Upper lobe of right lung (tissue), 1 donor: ENCODE data around the gene ARMC7. TPM values are rescaled to one million over a fixed set of nuclear protein-coding genes. Genes with fewer than 3 reads are reported as not detected.
"Not testable (repeated sequence)": the region's sequence is repeated elsewhere in the genome, so short reads cannot be mapped to it uniquely, and the experiment has no call there.

ENCODE experiments used
- ATAC-seq: fragments of 200-7000 bp; cut with Tn5 transposase; one replicate; pipeline ENCODE4 v1.9.1; 2020; ENCODE audit warnings: mild to moderate bottlenecking, moderate library complexity
- DNase-seq: peaks from one replicate; pipeline ENCODE4 v3.0.0-alpha.2; 2020
- H3K27ac ChIP-seq: fragments of 200-600 bp; one replicate; pipeline ENCODE4 v1.8.0; 2022
- H3K27me3 ChIP-seq: fragments of 200-600 bp; one replicate; pipeline ENCODE4 v1.8.0; 2022; ENCODE audit warnings: mild to moderate bottlenecking
- H3K36me3 ChIP-seq: fragments of 200-600 bp; one replicate; pipeline ENCODE4 v1.8.0; 2022
- H3K4me1 ChIP-seq: fragments of 200-600 bp; one replicate; pipeline ENCODE4 v1.8.0; 2022
- H3K4me3 ChIP-seq: fragments of 200-600 bp; one replicate; pipeline ENCODE4 v1.8.0; 2022; ENCODE audit warnings: mild to moderate bottlenecking
- H3K9me3 ChIP-seq: fragments of 200-600 bp; one replicate; pipeline ENCODE4 v1.8.0; 2022
- intact Hi-C: fragments of 100-400 bp; cut with DNase I; formaldehyde crosslinking; loops from one replicate; pipeline ENCODE4 v1.11.0; 2022
- total RNA-seq: library from RNA; stranded (reverse); fragmentation: NEBNext Ultra II Directional; extraction: Animal tissue kit (Norgen Biotek cat#: 25700); gene quantifications from one replicate; pipeline ENCODE4 v1.2.1, GENCODE V29; 2021
- TF ChIP-seq, protein P1 (sequence below): fragments of 200-600 bp; IDR thresholded peaks from one replicate; pipeline ENCODE4 v1.8.0; 2022; ENCODE audit warnings: antibody characterized with exemption
- donor health status: DM: no; HTN: yes; CAD: no; lungs with severe emphysema.

Gene ARMC7
- total RNA-seq, 1 donor from 2014 or later: 18.0 TPM

DNA sequence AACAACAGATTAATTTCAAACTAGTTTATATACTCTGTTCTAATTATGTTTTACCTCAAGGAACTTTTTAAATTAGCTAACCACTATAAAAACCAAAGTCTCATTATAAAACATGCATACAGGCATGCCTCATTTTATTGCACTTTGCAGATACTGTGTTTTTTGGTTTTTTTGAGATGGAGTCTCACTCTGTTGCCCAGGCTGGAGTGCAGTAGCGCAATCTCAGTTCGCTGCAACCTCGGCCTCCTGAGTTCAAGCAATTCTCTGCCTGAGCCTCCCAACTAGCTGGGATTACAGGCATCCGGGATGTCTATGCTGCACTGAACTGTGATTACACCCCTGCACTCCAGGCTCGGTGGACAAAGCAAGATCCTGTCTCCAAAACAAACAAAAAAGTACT is 53.3 kb downstream of the ARMC7 start:
- TF ChIP-seq, protein P1, sequence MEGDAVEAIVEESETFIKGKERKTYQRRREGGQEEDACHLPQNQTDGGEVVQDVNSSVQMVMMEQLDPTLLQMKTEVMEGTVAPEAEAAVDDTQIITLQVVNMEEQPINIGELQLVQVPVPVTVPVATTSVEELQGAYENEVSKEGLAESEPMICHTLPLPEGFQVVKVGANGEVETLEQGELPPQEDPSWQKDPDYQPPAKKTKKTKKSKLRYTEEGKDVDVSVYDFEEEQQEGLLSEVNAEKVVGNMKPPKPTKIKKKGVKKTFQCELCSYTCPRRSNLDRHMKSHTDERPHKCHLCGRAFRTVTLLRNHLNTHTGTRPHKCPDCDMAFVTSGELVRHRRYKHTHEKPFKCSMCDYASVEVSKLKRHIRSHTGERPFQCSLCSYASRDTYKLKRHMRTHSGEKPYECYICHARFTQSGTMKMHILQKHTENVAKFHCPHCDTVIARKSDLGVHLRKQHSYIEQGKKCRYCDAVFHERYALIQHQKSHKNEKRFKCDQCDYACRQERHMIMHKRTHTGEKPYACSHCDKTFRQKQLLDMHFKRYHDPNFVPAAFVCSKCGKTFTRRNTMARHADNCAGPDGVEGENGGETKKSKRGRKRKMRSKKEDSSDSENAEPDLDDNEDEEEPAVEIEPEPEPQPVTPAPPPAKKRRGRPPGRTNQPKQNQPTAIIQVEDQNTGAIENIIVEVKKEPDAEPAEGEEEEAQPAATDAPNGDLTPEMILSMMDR: no peak
- Histone ChIP-seq H3K9me3 (no peaks in the 10 kb centered on the region), H3K27me3 (no peaks in the 10 kb centered on the region), H3K27ac (no peak overlapping the region), H3K36me3 (peaks cover 41% of the 10 kb centered on the region), H3K4me1 (no peaks in the 10 kb centered on the region), H3K4me3 (no peak overlapping the region)
- intact Hi-C loops: no loop called here
- ATAC-seq (no peak), DNase-seq (no peak)

DNA sequence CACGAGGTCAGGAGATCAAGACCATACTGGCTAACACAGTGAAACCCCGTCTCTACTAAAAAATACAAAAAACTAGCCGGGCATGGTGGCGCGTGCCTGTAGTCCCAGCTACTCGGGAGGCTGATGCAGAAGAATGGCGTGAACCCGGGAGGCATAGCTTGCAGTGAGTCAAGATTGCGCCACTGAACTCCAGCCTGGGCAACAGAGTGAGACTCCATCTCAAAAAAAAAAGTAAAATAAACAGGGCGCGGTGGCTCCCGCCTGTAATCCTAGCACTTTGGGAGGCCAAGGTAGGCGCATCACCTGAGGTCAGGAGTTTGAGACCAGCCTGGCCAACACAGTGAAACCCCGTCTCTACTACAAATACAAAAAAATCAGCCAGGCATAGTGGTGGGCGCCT is 54.8 kb downstream of the ARMC7 start:
- H3K9me3 ChIP-seq, H3K4me3 ChIP-seq, H3K27me3 ChIP-seq, H3K4me1 ChIP-seq, intact Hi-C loops, H3K27ac ChIP-seq, ATAC-seq, DNase-seq: not testable (repeated sequence)
- peaks cover 52% of the 10 kb centered on the region for H3K36me3 ChIP-seq

DNA sequence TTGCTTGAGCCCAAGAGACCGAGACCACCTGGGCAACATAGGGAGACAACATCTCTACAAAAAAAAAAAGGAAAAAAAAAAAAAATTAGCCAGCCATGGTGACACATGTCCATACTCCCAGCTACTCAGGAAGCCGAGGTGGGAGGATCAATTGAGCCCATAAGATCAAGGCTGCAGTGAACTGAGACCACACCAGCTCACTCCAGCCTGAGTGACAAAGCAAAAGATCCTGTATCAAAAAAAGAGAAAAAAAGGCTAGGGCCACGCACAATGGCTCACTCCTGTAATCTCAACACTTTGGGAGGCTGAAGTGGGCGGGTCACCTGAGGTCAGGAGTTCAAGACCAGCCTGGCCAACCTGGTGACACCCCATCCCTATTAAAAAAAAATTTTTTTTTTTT is 59.2 kb downstream of the ARMC7 start:
- peaks cover 85% of the 10 kb centered on the region for H3K36me3 ChIP-seq
- no peak overlapping the region for H3K4me3 ChIP-seq
- H3K27me3 ChIP-seq: no peaks in the 10 kb centered on the region
- TF ChIP-seq, protein P1: no peak
- no peak overlapping the region for H3K27ac ChIP-seq
- DNase-seq (no peak), ATAC-seq (no peak)
- intact Hi-C loops: no loop called here
- peaks cover 4% of the 10 kb centered on the region for H3K4me1 ChIP-seq
- H3K9me3 ChIP-seq: no peaks in the 10 kb centered on the region

DNA sequence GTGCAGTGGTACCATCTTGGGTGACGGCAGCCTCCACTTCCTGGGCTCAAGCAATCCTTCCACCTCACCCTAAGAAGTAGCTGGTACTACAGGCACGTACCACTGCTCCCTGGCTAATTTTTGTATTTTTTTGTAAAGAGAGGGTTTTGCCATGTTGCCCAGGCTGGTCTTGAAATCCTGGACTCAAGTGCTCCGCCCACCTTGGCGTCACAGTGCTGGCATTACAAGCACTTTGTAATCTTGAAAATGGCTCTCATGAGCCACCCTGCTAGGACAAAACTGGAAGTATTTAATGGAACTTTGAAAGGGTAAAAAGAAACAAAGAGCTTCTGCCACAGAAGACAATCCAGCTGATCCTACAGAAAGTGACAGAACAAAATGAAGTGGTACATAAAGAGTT is 63.8 kb downstream of the ARMC7 start:
- Histone ChIP-seq H3K27me3 (no peaks in the 10 kb centered on the region), H3K36me3 (peaks cover 90% of the 10 kb centered on the region), H3K9me3 (no peaks in the 10 kb centered on the region), H3K4me3 (no peak overlapping the region), H3K4me1 (peaks cover 4% of the 10 kb centered on the region), H3K27ac (peak overlapping the region; percentile 6)
- TF ChIP-seq, protein P1: no peak
- ATAC-seq (no peak), DNase-seq (no peak)
- intact Hi-C loops: loop anchor here (5.0 to 10.0 kb wide), 2 partner anchors 61 to 109 kb away; no protein-coding TSS in a partner anchor

DNA sequence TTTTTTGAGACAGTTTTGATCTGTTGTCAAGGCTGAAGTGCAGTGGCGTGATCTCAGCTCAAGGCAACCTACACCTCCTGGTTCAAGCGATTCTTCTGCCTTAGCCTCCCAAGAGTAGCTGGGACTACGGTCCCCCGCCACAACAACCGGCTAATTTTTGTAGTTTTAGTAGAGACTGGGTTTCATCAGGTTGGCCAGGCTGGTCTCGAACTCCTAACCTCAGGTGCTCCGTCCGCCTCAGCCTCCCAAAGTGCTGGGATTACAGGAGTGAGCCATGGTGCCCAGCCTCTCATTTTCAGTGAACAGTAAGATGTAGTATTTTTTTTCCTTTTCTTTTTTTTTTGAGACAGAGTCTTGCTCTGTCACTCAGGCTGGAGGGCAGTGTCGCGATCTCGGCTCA is 65.2 kb downstream of the ARMC7 start:
- ATAC-seq: no peak
- peaks cover 91% of the 10 kb centered on the region for H3K36me3 ChIP-seq
- TF ChIP-seq, protein P1: no peak
- H3K27ac ChIP-seq: no peak overlapping the region
- DNase-seq: no peak
- no peaks in the 10 kb centered on the region for H3K27me3 ChIP-seq
- no peak overlapping the region for H3K4me3 ChIP-seq
- no peaks in the 10 kb centered on the region for H3K9me3 ChIP-seq
- intact Hi-C loops: loop anchor here (5.0 to 10.0 kb wide), 2 partner anchors 63 to 110 kb away; no protein-coding TSS in a partner anchor
- peaks cover 7% of the 10 kb centered on the region for H3K4me1 ChIP-seq

DNA sequence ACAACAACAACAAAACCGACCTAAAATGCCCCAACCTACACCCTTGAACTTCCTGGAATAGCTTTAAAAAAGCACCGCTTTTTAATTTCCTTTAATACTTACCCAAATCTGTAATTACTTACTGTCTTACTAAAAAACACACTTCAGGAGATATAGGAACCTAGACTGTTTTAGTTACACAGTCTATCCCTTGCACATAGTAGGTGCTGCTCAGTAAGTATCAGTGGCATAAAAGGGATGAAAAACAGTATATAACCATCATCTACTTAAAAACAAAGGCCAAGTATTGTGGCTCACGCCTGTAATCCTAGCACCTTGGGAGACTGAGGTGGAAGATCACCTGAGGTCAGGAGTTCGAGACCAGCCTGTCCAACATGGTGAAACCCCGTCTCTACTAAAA is 66.9 kb downstream of the ARMC7 start:
- no peak for DNase-seq
- intact Hi-C loops: loop anchor here (10.0 kb wide), 1 partner anchor 112 kb away; no protein-coding TSS in a partner anchor
- Histone ChIP-seq H3K27me3 (no peaks in the 10 kb centered on the region), H3K36me3 (peaks cover 78% of the 10 kb centered on the region), H3K4me3 (no peak overlapping the region), H3K9me3 (no peaks in the 10 kb centered on the region), H3K27ac (no peak overlapping the region), H3K4me1 (peaks cover 21% of the 10 kb centered on the region)
- no peak for ATAC-seq
- TF ChIP-seq, protein P1: no peak
